AG09309 (cell line): ENCODE results near the gene XDH.

Experiments used
- DNase-seq: peaks from one replicate; pipeline ENCODE4 v3.0.0-alpha.2; 2010; ENCODE audit warnings: low read depth
- H3K4me3 ChIP-seq: 2 replicates; pipeline ENCODE4 v1.5.1; 2011; ENCODE audit warnings: mild to moderate bottlenecking, low read depth, low read length, moderate library complexity; ENCODE audit not compliant: control insufficient read depth
- TF ChIP-seq, protein P1 (sequence below): IDR thresholded peaks from 2 replicates; pipeline ENCODE4 v1.5.1; 2011; ENCODE audit warnings: mild to moderate bottlenecking, low read depth, low read length, inconsistent platforms; ENCODE audit not compliant: insufficient read depth, control insufficient read depth; ENCODE audit errors: missing control alignments

Gene XDH

DNA sequence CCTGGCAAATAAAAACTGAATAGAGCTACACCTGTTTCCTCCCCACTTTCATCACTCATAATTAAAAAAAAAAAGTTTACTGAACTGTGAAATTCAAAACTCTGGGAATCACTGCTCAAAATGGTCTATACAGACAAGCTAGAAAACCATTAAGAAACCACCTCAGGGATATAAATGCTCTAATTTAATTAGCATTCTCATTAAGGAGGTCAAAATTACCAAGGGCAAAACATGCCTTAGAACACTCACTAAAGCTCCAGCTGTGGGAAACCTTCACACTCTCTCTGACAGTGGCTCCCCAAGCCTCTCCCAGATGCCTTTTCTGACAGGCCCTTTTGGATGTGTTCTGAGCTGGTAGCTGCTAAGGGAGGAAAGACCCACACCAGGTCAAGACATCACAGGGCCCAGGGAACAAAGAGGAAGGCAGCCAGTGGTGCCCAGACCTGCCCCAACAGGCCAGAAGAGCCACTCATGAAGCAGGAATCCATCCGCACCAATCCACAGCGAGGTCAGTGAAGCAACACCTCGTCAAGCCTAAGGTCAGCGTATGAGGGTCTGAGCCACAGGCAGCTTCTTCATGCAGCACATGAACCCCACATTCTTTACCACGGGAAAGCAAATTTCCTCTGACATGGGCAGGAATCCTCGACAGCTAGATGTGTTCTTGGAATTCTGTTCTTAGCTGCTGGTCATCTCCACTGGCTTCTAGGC lies 35.6 kb downstream of the XDH start:
- H3K4me3 ChIP-seq, result no peak overlapping the region
- no peak for DNase-seq
- TF ChIP-seq, protein P1, sequence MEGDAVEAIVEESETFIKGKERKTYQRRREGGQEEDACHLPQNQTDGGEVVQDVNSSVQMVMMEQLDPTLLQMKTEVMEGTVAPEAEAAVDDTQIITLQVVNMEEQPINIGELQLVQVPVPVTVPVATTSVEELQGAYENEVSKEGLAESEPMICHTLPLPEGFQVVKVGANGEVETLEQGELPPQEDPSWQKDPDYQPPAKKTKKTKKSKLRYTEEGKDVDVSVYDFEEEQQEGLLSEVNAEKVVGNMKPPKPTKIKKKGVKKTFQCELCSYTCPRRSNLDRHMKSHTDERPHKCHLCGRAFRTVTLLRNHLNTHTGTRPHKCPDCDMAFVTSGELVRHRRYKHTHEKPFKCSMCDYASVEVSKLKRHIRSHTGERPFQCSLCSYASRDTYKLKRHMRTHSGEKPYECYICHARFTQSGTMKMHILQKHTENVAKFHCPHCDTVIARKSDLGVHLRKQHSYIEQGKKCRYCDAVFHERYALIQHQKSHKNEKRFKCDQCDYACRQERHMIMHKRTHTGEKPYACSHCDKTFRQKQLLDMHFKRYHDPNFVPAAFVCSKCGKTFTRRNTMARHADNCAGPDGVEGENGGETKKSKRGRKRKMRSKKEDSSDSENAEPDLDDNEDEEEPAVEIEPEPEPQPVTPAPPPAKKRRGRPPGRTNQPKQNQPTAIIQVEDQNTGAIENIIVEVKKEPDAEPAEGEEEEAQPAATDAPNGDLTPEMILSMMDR, result no peak

DNA sequence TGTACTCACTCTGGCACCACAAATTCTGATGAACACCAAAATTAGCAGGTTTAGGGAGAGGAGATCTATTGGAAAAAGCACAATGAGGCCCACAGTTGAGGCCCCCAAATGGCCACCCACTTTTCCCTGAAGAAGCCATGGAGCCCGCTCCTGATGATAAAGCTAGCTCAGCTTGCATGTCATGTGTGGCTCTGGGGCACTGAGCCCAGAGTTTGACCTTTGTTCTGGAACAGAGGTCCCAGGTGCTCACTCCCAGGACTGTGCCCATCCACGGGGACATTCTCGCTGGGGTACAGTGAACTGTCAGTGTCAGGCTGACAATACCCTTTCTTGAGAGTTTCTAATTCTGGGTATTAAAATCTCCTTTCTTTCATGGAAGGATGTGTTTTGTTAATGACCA lies 36.2 kb downstream of the XDH start:
- DNase-seq, result no peak
- H3K4me3 ChIP-seq, result no peak overlapping the region
- TF ChIP-seq, protein P1, result no peak

DNA sequence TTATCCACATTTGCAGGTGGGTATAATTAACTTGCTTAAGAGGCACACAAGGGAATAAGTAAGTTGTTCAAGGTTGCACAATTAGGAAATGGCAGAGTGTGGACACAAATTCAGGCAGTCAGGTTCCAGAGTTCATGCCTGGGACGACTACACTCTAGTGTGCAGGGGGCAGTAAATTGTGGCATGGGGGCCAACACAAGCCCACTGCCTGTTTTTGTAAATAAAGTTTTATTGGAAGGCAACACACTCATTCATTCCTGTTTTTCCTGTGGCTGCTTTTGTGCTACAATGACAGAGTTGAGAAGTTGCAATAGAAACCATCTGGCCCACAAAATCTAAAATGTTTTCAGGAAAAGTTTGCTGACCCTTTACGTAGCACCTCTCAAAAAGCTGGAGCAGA lies 41.4 kb downstream of the XDH start:
- TF ChIP-seq, protein P1, result no peak
- DNase-seq, result no peak

DNA sequence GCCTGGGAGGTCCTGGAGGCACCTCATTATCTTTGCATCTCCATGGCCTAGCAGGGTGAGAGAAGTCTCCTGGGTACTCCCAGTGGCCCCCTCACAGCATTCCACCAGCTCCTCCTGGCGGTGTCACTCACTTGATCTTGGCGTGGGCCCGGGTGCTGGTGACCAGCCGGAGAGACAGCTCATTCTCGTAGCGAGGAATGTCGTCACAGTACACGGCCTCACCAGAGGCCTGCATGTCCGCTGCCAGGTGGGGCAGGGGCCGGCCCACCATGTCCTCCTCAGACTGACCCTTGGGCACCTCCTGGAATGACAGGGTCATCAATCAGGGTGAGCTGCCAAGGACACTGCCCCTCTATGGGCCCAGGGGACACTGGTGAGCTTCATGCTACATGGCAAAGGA lies 42.4 kb downstream of the XDH start:
- DNase-seq, result no peak
- TF ChIP-seq, protein P1, result no peak
- H3K4me3 ChIP-seq, result no peak overlapping the region

More for the DNA sequence above, 41.4 kb downstream of the XDH start:
- no peak overlapping the region for H3K4me3 ChIP-seq

DNA sequence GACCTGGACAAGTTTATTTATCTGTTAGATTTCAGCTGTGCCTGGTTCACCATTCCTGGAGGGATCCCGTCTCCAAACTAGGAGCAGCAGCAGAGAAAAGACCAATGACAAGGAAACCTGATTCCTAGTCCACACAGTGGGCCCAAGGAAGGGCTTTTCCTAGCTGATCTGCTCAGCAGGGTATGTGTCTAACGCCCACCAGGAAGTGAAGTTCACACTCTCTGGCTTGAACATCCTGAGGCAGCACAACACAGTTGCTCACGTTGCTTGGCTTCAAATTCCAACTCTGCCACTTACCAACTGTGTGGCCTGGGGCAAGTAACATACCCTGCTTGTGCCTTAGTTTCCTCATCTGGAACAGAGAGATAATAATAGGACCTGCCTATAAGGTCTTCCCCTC lies 42.9 kb downstream of the XDH start:
- H3K4me3 ChIP-seq, result no peak overlapping the region
- TF ChIP-seq, protein P1, result no peak
- DNase-seq, result no peak

DNA sequence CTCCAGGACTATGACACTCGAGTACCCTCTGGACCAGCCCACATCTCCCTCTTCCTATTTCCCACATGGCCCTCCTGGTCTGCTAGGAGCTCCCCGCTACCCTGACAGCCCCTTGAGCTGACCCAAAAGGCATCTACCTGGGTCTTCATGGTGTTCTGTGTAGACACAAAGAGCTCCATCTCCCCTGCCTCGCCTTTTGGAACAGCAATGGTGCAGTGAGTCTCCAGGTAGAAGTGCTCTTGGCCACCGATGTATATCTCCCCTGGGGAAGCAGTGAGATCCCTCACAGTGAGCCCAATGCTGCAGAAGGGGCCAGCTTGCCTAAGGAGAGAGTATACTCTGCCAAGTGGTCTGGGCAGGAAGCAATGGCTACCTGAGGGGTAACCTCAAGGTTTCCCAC lies 47.8 kb downstream of the XDH start:
- DNase-seq, result no peak
- H3K4me3 ChIP-seq, result no peak overlapping the region
- TF ChIP-seq, protein P1, result no peak
